GM12878 (cell line): ENCODE measurements around the gene LRP5. TPM values are rescaled to one million over a fixed set of nuclear protein-coding genes. Genes with fewer than 3 reads are reported as not detected.

Experiments
- ASH2L ChIP-seq: fragments of 300-600, 200-600 bp; sonication (generic); IDR thresholded peaks from 2 replicates; pipeline ENCODE4 v1.6.1; 2017; ENCODE audit warnings: low read depth, mild to moderate bottlenecking, borderline replicate concordance
- ATF2 ChIP-seq: IDR thresholded peaks from 2 replicates; pipeline ENCODE4 v1.6.1; 2012; ENCODE audit warnings: low read length, inconsistent platforms
- CREB1 ChIP-seq: IDR thresholded peaks from 2 replicates; pipeline ENCODE4 v1.6.1; 2012; ENCODE audit warnings: low read depth, mild to moderate bottlenecking, inconsistent platforms
- GABPA ChIP-seq: IDR thresholded peaks from 2 replicates; pipeline ENCODE4 v1.6.1; 2014; ENCODE audit warnings: antibody characterized with exemption, low read depth, mild to moderate bottlenecking, inconsistent platforms
- HDAC2 ChIP-seq: fragments of 200-600 bp; sonication (generic); IDR thresholded peaks from 2 replicates; pipeline ENCODE4 v1.6.1; 2017
- HDAC6 ChIP-seq: fragments of 200-600 bp; sonication (generic); IDR thresholded peaks from one replicate; pipeline ENCODE4 v1.8.0; 2017; ENCODE audit warnings: antibody characterized with exemption; ENCODE audit not compliant: unreplicated experiment
- HDGF ChIP-seq: fragments of 450-650 bp; IDR thresholded peaks from 2 replicates; pipeline ENCODE4 v1.6.1; 2016; ENCODE audit warnings: antibody characterized with exemption
- NBN ChIP-seq: fragments of 450-650 bp; IDR thresholded peaks from 2 replicates; pipeline ENCODE4 v1.6.1; 2016
- PAX5 ChIP-seq: IDR thresholded peaks from 2 replicates; pipeline ENCODE4 v1.6.1; 2011; ENCODE audit warnings: low read depth, low read length, borderline replicate concordance
- POLR2AphosphoS2 ChIP-seq: IDR thresholded peaks from 2 replicates; pipeline ENCODE4 v1.6.1; 2011; ENCODE audit warnings: low read depth, mild to moderate bottlenecking, low read length, improper control_type of control experiment, moderate library complexity
- RAD51 ChIP-seq: fragments of 450-650 bp; IDR thresholded peaks from 2 replicates; pipeline ENCODE4 v1.6.1; 2016; ENCODE audit warnings: moderate library complexity, mild to moderate bottlenecking, inconsistent platforms
- RBBP5 ChIP-seq: fragments of 200-600 bp; sonication (generic); conservative IDR thresholded peaks from 2 replicates; pipeline ENCODE4 v1.6.1; 2016
- RELB ChIP-seq: fragments of 450-650 bp; IDR thresholded peaks from 2 replicates; pipeline ENCODE4 v1.6.1; 2017; ENCODE audit warnings: low read depth, mild to moderate bottlenecking, moderate library complexity
- RFX5 ChIP-seq: IDR thresholded peaks from 2 replicates; pipeline ENCODE4 v1.6.1; 2011; ENCODE audit warnings: low read depth, low read length, improper control_type of control experiment
- SIX5 ChIP-seq: IDR thresholded peaks from 2 replicates; pipeline ENCODE4 v1.6.1; 2011; ENCODE audit warnings: mild to moderate bottlenecking, low read depth, low read length, moderate library complexity; ENCODE audit not compliant: severe bottlenecking
- SMAD5 ChIP-seq: IDR thresholded peaks from 2 replicates; pipeline ENCODE4 v1.6.1; 2016; ENCODE audit warnings: antibody characterized with exemption, low read depth
- SMARCA5 ChIP-seq: fragments of 450-650 bp; IDR thresholded peaks from 2 replicates; pipeline ENCODE4 v1.6.1; 2017; ENCODE audit warnings: mild to moderate bottlenecking
- SP1 ChIP-seq: IDR thresholded peaks from one replicate; pipeline ENCODE4 v1.6.1; 2011; ENCODE audit warnings: low read depth, low read length
- SPI1 ChIP-seq: IDR thresholded peaks from 2 replicates; pipeline ENCODE4 v1.6.1; 2011; ENCODE audit warnings: low read depth, mild to moderate bottlenecking, low read length, moderate library complexity, borderline replicate concordance; ENCODE audit not compliant: insufficient read depth
- YBX1 ChIP-seq: fragments of 450-650 bp; IDR thresholded peaks from 2 replicates; pipeline ENCODE4 v1.6.1; 2016; ENCODE audit warnings: antibody characterized with exemption
- ZBTB4 ChIP-seq: fragments of 450-650 bp; formaldehyde crosslinking; IDR thresholded peaks from 2 replicates; pipeline ENCODE4 v1.4.0; 2022; ENCODE audit warnings: mild to moderate bottlenecking, moderate library complexity
- ZNF207 ChIP-seq: fragments of 450-650 bp; IDR thresholded peaks from 2 replicates; pipeline ENCODE4 v1.6.1; 2014; ENCODE audit warnings: antibody characterized with exemption, mild to moderate bottlenecking, borderline replicate concordance
- ZNF217 ChIP-seq: fragments of 450-650 bp; IDR thresholded peaks from 2 replicates; pipeline ENCODE4 v1.6.1; 2017; ENCODE audit warnings: antibody characterized with exemption, mild to moderate bottlenecking
- ZNF622 ChIP-seq: fragments of 450-650 bp; IDR thresholded peaks from 2 replicates; pipeline ENCODE4 v1.6.1; 2017; ENCODE audit warnings: mild to moderate bottlenecking, inconsistent platforms
- polyA plus RNA-seq, 11 experiments: library from polyadenylated mRNA; depleted of rRNA in 4 of 11; unstranded in 6 of 11; stranded (reverse) in 5 of 11; fragments of >200 nt; fragmentation: Nextera tagmentation in 4 of 11; fragmentation: Illumina TruSeq in 1 of 11; extraction: Ambion mirVana in 4 of 11; extraction: Trizol in 1 of 11; gene quantifications; 1 replicate in 1 of 11; 2 replicates in 10 of 11; pipeline versions ENCODE4 v1.2.1 to v1.2.3, GENCODE V29; 2011 to 2016; ENCODE audit warnings: inconsistent platforms in 2 of 11, missing spikeins in 2 of 11, low read depth in 1 of 11
- total RNA-seq, 4 experiments: library from RNA; depleted of rRNA in 3 of 4; stranded (reverse); fragments of >200 nt in 3 of 4; fragmentation: Illumina TruSeq in 1 of 4; extraction: Trizol in 1 of 4; gene quantifications; 2 replicates each; pipeline versions ENCODE4 v1.2.1 to v1.2.3, GENCODE V29; 2013 to 2021

The LRP5 gene
- total and polyA plus RNA-seq, 10 of the 15 experiments (the other 5 are each of a cell fraction or from before 2014, with no cell fraction given): 0.37 to 34.0 (median 6.6) TPM

- TF ChIP-seq RELB: no peak
- no peak; the same call in 1 of the 2 replicates for TF ChIP-seq PAX5
- peak; percentile 50; the same call in 1 of the 2 replicates for TF ChIP-seq ATF2
- TF ChIP-seq ASH2L: no peak
- no peak for TF ChIP-seq ZNF207
- peak; percentile 45; the same call in 1 of the 2 replicates for TF ChIP-seq SMARCA5
- TF ChIP-seq ZNF217: no peak
- TF ChIP-seq SIX5: no peak
- no peak for TF ChIP-seq YBX1
- TF ChIP-seq SPI1: no peak
- peak; percentile 91 for TF ChIP-seq POLR2AphosphoS2
- no peak for TF ChIP-seq HDAC2
- no peak for TF ChIP-seq HDGF
- 0 out of 2 replicates have a peak, but pooled peaks have one; percentile 33 for TF ChIP-seq RFX5
- peak; percentile 87 for TF ChIP-seq CREB1
- TF ChIP-seq ZNF622: no peak
- peak; percentile 60 for TF ChIP-seq NBN
- TF ChIP-seq RAD51: no peak
- peak; percentile 77; the same call in 1 of the 2 replicates for TF ChIP-seq SMAD5
- no peak for TF ChIP-seq RBBP5
- peak; percentile 59 for TF ChIP-seq SP1
- no peak for TF ChIP-seq ZBTB4 (CRISPR knock-in tag)
- peak; percentile 76 for TF ChIP-seq GABPA
- no peak for TF ChIP-seq HDAC6
These were observed 40.4 kb upstream of the LRP5 start, which contains the start of gene C11orf24 (continued) for GRCh38 chr11:68271781-68272608.
